HEK293 (cell line): ENCODE measurements around the gene MRPL43.
A peak's percentile ranks its signal among the peaks of the same experiment; 100 is the strongest.

Experiments
- CTCF ChIP-seq: fragments of 450-650 bp; formaldehyde crosslinking; IDR thresholded peaks from 2 replicates; pipeline ENCODE4 v1.5.1; 2016; ENCODE audit warnings: missing biosample characterization, missing genetic modification characterization
- EGR2 ChIP-seq: fragments of 450-650 bp; formaldehyde crosslinking; IDR thresholded peaks from 2 replicates; pipeline ENCODE4 v1.5.1; 2016; ENCODE audit warnings: low read depth, missing biosample characterization, missing genetic modification characterization
- KLF16 ChIP-seq: fragments of 450-650 bp; formaldehyde crosslinking; IDR thresholded peaks from 2 replicates; pipeline ENCODE4 v1.5.1; 2017; ENCODE audit warnings: missing biosample characterization, missing genetic modification characterization
- REPIN1 ChIP-seq: fragments of 450-650 bp; formaldehyde crosslinking; IDR thresholded peaks from 2 replicates; pipeline ENCODE4 v1.5.1; 2017; ENCODE audit warnings: missing biosample characterization, missing genetic modification characterization, low read depth
- REST ChIP-seq: fragments of 450-650 bp; formaldehyde crosslinking; IDR thresholded peaks from 2 replicates; pipeline ENCODE4 v1.5.1; 2016; ENCODE audit warnings: missing biosample characterization, missing genetic modification characterization
- YY1 ChIP-seq: fragments of 450-650 bp; formaldehyde crosslinking; IDR thresholded peaks from 2 replicates; pipeline ENCODE4 v1.5.1; 2018; ENCODE audit warnings: missing biosample characterization, missing genetic modification characterization
- ZNF121 ChIP-seq: fragments of 450-650 bp; formaldehyde crosslinking; IDR thresholded peaks from 2 replicates; pipeline ENCODE4 v1.5.1; 2016; ENCODE audit warnings: missing biosample characterization, missing genetic modification characterization
- ZNF354C ChIP-seq: fragments of 450-650 bp; formaldehyde crosslinking; IDR thresholded peaks from 2 replicates; pipeline ENCODE4 v1.5.1; 2016; ENCODE audit warnings: missing biosample characterization, missing genetic modification characterization, low read depth, borderline replicate concordance
- ZNF513 ChIP-seq: fragments of 450-650 bp; IDR thresholded peaks from 2 replicates; pipeline ENCODE4 v1.5.1; 2018; ENCODE audit warnings: missing biosample characterization, missing genetic modification characterization
- ZNF514 ChIP-seq: fragments of 450-650 bp; formaldehyde crosslinking; IDR thresholded peaks from 2 replicates; pipeline ENCODE4 v1.5.1; 2016; ENCODE audit warnings: missing biosample characterization, missing genetic modification characterization
- ZNF544 ChIP-seq: fragments of 450-650 bp; formaldehyde crosslinking; IDR thresholded peaks from 2 replicates; pipeline ENCODE4 v1.5.0; 2017; ENCODE audit warnings: missing biosample characterization, missing genetic modification characterization
- ZNF558 ChIP-seq: fragments of 450-650 bp; formaldehyde crosslinking; IDR thresholded peaks from 2 replicates; pipeline ENCODE4 v1.5.1; 2016; ENCODE audit warnings: missing biosample characterization, missing genetic modification characterization
- ZNF600 ChIP-seq: fragments of 450-650 bp; formaldehyde crosslinking; IDR thresholded peaks from 2 replicates; pipeline ENCODE4 v1.5.1; 2016; ENCODE audit warnings: missing biosample characterization, missing genetic modification characterization
- ZNF639 ChIP-seq: fragments of 450-650 bp; formaldehyde crosslinking; IDR thresholded peaks from 2 replicates; pipeline ENCODE4 v1.5.1; 2016; ENCODE audit warnings: missing biosample characterization, missing genetic modification characterization

GRCh38 chr10:100998991-100999741, 11.9 kb upstream of the MRPL43 start:
- TF ChIP-seq ZNF544 (tag by site-specific recombination) (no peak), ZNF354C (no peak), ZNF514 (no peak), YY1 (tag by site-specific recombination) (peak; percentile 50; the same call in 1 of the 2 replicates), CTCF (tag by site-specific recombination) (peak; percentile 93), ZNF558 (no peak), ZNF639 (tag by site-specific recombination) (no peak; the same call in 1 of the 2 replicates), REST (tag by site-specific recombination) (no peak), KLF16 (tag by site-specific recombination) (peak; percentile 74; the same call in 1 of the 2 replicates), ZNF121 (tag by site-specific recombination) (no peak), EGR2 (tag by site-specific recombination) (peak; percentile 34), REPIN1 (tag by site-specific recombination) (0 out of 2 replicates have a peak, but pooled peaks have one; percentile 34), ZNF513 (tag by site-specific recombination) (no peak), ZNF600 (tag by site-specific recombination) (peak; percentile 28; the same call in 1 of the 2 replicates)
